A673 (cell line): ENCODE results near the gene SCN1B.

ENCODE experiments used
- CTCF ChIP-seq: fragments of 300-800, 200-600 bp; sonication (generic); conservative IDR thresholded peaks from 2 replicates; pipeline ENCODE4 v1.5.1; 2017; ENCODE audit warnings: low read depth, mild to moderate bottlenecking, antibody characterized with exemption, low read length, moderate library complexity, mixed read lengths
- EZH2 ChIP-seq: fragments of 200-600 bp; sonication (generic); IDR thresholded peaks from 2 replicates; pipeline ENCODE4 v1.6.1; 2017; ENCODE audit warnings: borderline replicate concordance, low read depth, mild to moderate bottlenecking, mixed read lengths, antibody characterized with exemption, low read length; ENCODE audit not compliant: poor library complexity, severe bottlenecking

GRCh38 chr19:35018379-35018778 is 11.9 kb upstream of the SCN1B start:
- TF ChIP-seq EZH2 = no peak
- no peak for TF ChIP-seq CTCF
